ENCODE results near the gene RRP1B. TPM values are rescaled to one million over a fixed set of nuclear protein-coding genes. Genes with fewer than 3 reads are reported as not detected.
"Not testable (repeated sequence)": the region's sequence is repeated elsewhere in the genome, so short reads cannot be mapped to it uniquely, and the experiment has no call there.

RRP1B gene
- 10 to 100 TPM in 2 of 6 experiments, 1 to 10 TPM in 4; 8.0 to 17.0 (median 9.8) TPM for total RNA-seq
- long read RNA-seq, partial matches to known transcripts: 0 of 1 reads
- long read RNA-seq, other reads (novel, unspliced or antisense): 1 of 1 reads

GRCh38 chr21:43659136-43660000 is at the start of gene RRP1B, which contains the start of gene HSF2BP:
Gene RRP1B, plus strand, starts transcription at chr21:43659560. Its CDS starts 105 bp downstream, at chr21:43659665.
Gene HSF2BP, minus strand, starts transcription at chr21:43659488. Its CDS starts 1,392 bp downstream, at chr21:43658096.
- Histone ChIP-seq H3K27me3 (no peaks in the 10 kb centered on the region), H3K27ac (peak within 1 kb of the TSS; percentile 79 to 85 (median 84)), H3K4me1 (peaks cover 0 to 20% (median 3%) of the 10 kb centered on the region in 4 donors), H3K36me3 (peaks cover 0 to 4% (median 1%) of the 10 kb centered on the region in 4 donors), H3K4me3 (peak within 1 kb of the TSS; percentile 97 to 100 (median 98)), H3K9me3 (no peaks in the 10 kb centered on the region)
- DNase-seq: peak; percentile 84 to 90 (median 89)
- 0% methylated on average over 2 of the region's 92 CpGs for WGBS (ENCODE audit: insufficient coverage, low coverage, low lambda C conversion rate, missing lambda C conversion rate)
- ATAC-seq: peak; percentile 83 to 93 (median 89)
- TF ChIP-seq CTCF (IDR thresholded peaks at IDR 0.05) (peak in 2 of 4 donors; percentile 9 to 12), POLR2A (IDR thresholded peaks at IDR 0.05) (peak; percentile 88)
- intact Hi-C loops (cut with DNase I): no loop called here

- ATAC-seq (peak; percentile 85 to 93 (median 88)), DNase-seq (peak; percentile 67 to 77 (median 76))
- no peaks in the 10 kb centered on the region for H3K9me3 ChIP-seq
- intact Hi-C loops (cut with DNase I): no loop called here
- TF ChIP-seq POLR2A (IDR thresholded peaks at IDR 0.05) (no peak), CTCF (IDR thresholded peaks at IDR 0.05) (peak; percentile 69 to 83 (median 78))
- peaks cover 0 to 36% (median 10%) of the 10 kb centered on the region in 4 donors for H3K4me1 ChIP-seq
- H3K36me3 ChIP-seq: no peaks in the 10 kb centered on the region
- 31% methylated on average over 4 of the region's 8 CpGs for WGBS (ENCODE audit: insufficient coverage, low coverage, low lambda C conversion rate, missing lambda C conversion rate)
- H3K27me3 ChIP-seq: no peaks in the 10 kb centered on the region
- peak overlapping the region in 2 of 3 donors; percentile 17 to 56 for H3K27ac ChIP-seq
- H3K4me3 ChIP-seq: no peak overlapping the region
These were observed 47.6 kb upstream of the RRP1B start for GRCh38 chr21:43611598-43612369.

- H3K36me3 ChIP-seq: no peaks in the 10 kb centered on the region
- WGBS (ENCODE audit: insufficient coverage, low coverage, low lambda C conversion rate, missing lambda C conversion rate): 82% methylated on average over 8 of the region's 8 CpGs
- H3K27ac ChIP-seq: no peak overlapping the region
- intact Hi-C loops (cut with DNase I): no loop called here
- H3K27me3 ChIP-seq: no peaks in the 10 kb centered on the region
- DNase-seq (no peak), ATAC-seq (no peak)
- TF ChIP-seq POLR2A (IDR thresholded peaks at IDR 0.05) (no peak), CTCF (IDR thresholded peaks at IDR 0.05) (no peak)
- H3K9me3 ChIP-seq: no peaks in the 10 kb centered on the region
- H3K4me1 ChIP-seq: peaks cover 0 to 20% (median 7%) of the 10 kb centered on the region in 4 donors
- no peak overlapping the region for H3K4me3 ChIP-seq
These were observed 45.4 kb upstream of the RRP1B start for GRCh38 chr21:43613755-43614638.

- no peak overlapping the region for H3K4me3 ChIP-seq
- H3K36me3 ChIP-seq: no peaks in the 10 kb centered on the region
- peaks cover 0 to 11% (median 3%) of the 10 kb centered on the region in 4 donors for H3K4me1 ChIP-seq
- intact Hi-C loops (cut with DNase I): no loop called here
- no peak overlapping the region for H3K27ac ChIP-seq
- no peaks in the 10 kb centered on the region for H3K27me3 ChIP-seq
- ATAC-seq: no peak
- no peaks in the 10 kb centered on the region for H3K9me3 ChIP-seq
- TF ChIP-seq CTCF (IDR thresholded peaks at IDR 0.05): no peak
- TF ChIP-seq POLR2A (IDR thresholded peaks at IDR 0.05): no peak
- DNase-seq: no peak
- WGBS (ENCODE audit: insufficient coverage, low coverage, low lambda C conversion rate, missing lambda C conversion rate): 65% methylated on average over 4 of the region's 5 CpGs
These were observed 44.5 kb upstream of the RRP1B start for GRCh38 chr21:43614839-43615238.

- DNase-seq; H3K27me3 ChIP-seq; H3K9me3 ChIP-seq; H3K4me1 ChIP-seq; H3K4me3 ChIP-seq; H3K36me3 ChIP-seq; ATAC-seq; H3K27ac ChIP-seq; intact Hi-C loops (cut with DNase I): not testable (repeated sequence)
- WGBS (ENCODE audit: insufficient coverage, low coverage, low lambda C conversion rate, missing lambda C conversion rate): 63% methylated on average over 3 of the region's 3 CpGs
These were observed 42.5 kb upstream of the RRP1B start for GRCh38 chr21:43616861-43617260.

All from right lobe of liver (tissue), 6 donors.